GM18508 (cell line): Measurements from ENCODE around the gene DENND1A.
"Not testable (repeated sequence)": the region's sequence is repeated elsewhere in the genome, so short reads cannot be mapped to it uniquely, and the experiment has no call there.

Experiments
- ATAC-seq: cut with Tn5 transposase; IDR thresholded peaks from one replicate; pipeline ENCODE4 v1.9.1; 2021; ENCODE audit warnings: moderate number of reproducible peaks; ENCODE audit not compliant: insufficient read depth, unreplicated experiment

The DENND1A gene

DNA sequence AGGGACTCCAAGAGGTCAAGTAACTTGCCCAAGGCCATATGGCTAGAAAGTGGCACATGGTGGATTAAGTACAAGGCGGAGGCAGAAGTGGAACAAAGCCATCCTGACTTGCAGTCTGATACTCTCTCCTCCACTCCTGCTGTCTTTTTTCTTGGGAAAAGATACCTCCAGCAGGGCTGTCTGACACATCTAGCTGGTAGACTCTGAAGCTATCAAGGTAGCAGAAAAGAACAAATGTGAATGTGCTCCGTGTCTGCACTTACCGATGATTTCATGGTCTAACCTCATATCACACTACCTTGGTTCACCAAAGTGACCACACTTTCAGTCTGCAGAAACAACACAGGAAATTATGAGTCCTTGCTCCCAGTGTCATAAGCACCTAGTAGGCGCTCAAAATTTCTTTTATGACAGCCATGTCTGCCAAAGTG is 289.1 kb downstream of the DENND1A start:
- no peak for ATAC-seq

DNA sequence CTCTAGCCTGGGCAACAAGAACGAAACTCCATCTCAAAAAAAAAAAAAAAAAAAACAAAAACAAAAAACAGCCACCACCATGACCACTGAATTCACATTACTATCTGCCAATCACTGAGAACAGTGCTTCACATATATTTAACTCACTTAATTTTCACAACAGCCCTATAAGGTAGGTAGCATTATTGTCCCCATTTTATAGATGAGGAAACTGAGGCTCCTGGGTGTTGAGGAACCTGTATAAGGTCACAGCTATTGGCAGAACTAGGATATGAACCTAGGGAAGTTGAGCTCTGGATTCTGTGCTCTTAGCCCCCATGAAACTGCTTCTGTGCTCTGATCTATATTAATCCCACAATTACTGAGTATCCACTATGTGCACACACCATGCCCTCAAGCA is 290.2 kb downstream of the DENND1A start:
- ATAC-seq, result no peak

DNA sequence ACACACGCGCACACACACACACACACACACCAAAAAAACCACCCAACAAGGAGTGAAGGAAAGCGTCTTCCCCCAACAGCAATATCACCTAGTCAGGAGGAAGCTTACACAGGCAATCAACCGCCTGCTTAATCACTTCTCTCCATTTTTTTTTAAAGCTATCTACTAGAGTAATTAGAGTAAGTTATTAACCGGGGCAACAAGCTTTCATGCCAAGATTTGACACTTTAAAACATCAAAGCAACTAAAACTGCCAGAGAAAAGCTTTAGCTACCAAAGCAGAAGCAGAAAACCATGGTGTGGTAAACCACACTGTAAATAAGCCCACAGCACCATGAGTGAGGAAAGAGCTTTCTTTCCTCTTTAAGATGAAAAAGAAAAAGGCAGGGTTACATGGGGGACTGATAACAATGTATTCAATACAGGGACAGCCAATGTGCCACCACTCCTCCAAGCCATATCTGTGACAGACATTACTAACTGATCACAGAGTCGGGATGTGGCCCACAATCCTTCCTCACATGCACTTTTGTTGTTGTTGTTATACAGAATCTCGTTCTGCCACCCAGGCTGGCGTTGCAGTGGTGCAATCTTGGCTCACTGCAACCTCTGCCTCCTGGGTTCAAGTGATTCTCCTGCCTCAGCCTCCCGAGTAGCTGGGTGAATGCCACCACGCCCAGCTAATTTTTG is 291.8 kb downstream of the DENND1A start:
- no peak for ATAC-seq

DNA sequence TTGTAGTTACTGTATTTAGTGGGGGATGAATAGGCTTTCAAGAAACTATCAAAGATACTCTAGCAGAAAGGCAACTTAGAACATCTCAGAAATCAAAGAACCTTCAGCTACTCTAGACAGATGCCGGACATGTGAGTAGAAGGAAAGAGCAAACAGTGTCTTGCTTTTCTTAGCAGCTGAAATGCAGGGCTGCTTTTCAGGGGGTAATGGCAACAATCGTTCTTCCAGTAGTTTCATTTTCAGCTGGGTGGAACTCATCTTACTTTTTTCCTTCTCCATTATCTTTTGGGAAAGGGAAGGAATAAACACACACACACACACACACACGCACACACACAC is 292.4 kb downstream of the DENND1A start:
- ATAC-seq, result no peak

DNA sequence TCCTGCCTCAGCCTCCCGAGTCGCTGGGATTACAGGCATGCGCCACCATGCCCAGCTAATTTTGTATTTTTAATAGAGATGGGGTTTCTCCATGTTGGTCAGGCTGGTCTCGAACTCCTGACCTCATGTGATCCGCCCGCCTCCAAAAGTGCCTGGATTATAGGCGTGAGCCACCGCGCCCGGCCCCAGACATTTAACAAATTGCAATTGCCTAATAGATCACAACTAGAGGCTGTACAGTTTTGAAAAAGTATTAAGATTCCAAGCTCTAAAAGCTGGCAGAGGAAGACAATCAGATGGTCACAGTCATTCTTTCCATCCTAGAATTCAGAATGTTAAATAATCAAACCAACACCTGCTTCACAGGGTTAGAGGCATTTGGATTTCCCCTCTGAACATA is 293.1 kb downstream of the DENND1A start:
- not testable (repeated sequence) for ATAC-seq

DNA sequence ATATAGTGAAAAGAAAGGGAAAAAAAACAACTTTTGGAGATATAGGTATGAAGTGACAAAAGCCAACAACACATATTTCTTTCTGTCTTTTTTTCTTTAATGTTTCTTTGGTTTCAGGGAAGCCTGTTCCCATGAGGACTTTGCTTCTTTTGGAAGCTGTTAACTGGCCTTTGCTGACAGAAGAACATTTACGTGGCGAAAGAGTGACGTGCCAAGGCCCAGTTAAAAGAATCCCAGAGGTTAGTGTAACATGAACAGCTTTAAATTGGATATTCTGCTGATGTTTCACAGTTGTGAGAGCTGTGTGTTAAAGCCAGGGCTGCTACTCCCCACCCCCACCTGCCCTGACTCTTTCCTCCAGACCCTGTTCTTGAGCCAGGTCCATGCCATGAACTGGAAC is 298.1 kb downstream of the DENND1A start:
- no peak for ATAC-seq

DNA sequence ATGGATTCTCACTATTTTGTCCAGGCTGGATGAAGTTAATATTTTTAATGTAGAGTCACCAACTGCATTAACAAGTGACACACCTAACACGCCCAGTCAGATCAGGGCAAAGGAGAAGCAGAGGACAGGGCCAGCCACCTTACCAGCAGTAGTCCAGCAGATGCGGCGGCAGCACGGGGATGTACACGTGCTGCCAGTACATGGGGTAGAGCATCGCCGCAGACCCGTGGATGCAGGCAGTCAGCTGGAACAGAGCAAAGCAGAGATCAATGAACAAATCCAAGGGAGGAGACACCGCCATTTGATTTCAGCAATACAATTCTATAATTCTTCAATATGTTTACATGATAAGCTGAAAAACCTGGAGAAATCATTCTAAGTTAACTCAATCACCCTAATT is 299.7 kb downstream of the DENND1A start:
- ATAC-seq, result no peak

DNA sequence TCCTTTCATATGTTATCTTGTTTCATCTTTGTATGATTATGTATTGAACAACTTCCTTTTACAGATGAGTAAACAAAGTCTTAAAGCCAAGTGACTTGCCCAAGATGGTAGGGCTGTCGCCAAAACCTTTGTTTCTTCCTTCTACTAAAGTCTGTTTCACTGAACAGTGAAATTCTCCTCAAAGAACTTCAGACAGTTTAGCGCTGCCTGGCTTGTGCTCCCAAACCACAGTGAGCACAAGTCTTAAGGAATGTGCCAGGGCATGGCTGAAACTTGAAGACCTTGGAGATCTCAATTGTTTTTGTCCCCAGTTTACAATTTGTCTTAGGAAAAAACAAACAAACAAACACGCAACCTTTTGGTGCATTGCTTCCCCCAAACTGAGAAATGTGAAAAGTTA is 300.4 kb downstream of the DENND1A start:
- ATAC-seq, result no peak

DNA sequence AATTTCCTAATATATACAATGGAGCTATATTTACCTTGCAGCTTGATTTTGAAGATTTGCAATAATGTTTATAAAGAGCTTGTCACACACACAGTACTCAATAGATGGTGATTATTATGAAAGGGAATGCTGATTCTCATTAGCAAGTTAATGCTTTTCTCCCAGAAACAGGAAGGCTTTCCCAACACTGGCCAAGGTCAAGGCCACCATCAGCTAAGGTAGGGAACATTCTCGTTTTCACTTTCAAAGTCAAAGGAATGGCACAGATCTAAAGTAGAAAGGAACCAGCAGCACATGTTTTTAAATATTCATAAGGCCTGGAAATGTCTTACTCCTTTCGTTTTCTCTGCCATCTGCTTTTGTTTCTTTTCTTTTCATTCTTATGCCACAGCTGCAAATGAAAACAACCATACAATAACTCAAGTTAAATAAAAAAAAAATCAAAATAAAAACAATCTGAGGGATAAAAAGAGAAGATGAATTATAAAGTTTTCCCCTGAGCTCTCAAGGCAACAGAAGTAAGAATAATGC is 307.1 kb downstream of the DENND1A start:
- ATAC-seq, result no peak

DNA sequence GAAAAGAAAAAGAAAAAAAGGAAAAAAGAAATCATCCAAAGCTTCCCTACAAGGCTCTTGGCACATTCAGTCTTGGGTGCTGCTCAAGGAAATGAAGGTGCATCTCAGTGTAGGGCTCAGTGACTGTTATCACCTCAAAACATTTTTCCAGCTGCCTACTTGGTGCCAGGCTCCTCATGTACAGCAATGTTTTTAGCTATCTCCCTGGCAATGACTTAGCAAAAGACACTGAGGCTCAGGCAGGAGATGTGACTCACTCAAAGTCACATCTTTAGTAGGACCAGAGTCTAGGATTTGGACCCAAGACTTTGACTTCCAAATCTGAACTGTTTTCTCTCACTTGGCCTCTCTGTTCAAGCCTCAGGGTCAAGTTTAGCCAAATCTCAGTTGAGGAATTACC is 309.7 kb downstream of the DENND1A start:
- no peak for ATAC-seq

DNA sequence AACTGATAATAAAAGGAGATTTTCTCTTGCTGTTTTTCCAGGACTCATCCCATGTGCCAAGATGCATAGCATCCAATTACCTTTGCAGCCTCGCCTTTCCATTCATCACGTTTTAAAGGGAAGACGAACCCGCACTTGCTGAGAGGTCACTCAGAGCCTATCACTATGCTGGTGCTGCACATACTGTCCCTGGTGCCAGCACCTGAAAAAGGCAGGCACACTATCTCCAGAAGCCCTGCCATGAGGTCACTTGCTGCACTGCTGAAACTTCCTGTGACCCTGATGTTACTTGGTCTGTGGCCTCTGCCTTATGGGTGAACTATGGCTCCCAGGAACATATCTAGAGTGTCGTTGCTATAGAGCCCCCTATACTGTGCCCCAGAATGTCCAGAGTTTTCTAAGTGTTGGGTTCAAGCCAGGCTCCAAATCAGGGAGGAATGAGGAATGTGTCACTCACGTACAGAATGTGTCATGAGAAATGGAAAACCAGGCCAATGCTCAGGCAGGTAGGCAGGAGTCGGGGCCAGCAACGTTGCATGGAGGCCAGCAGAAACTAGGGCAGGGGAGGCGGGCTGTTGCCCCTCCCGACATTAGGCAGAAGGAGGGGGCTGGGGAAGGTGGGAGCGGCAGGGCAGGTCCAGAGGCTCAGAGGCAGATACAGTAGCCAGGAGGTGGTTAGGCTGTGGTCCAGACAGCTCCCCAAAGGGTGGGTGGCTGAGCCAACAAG is 311.8 kb downstream of the DENND1A start:
- no peak for ATAC-seq

DNA sequence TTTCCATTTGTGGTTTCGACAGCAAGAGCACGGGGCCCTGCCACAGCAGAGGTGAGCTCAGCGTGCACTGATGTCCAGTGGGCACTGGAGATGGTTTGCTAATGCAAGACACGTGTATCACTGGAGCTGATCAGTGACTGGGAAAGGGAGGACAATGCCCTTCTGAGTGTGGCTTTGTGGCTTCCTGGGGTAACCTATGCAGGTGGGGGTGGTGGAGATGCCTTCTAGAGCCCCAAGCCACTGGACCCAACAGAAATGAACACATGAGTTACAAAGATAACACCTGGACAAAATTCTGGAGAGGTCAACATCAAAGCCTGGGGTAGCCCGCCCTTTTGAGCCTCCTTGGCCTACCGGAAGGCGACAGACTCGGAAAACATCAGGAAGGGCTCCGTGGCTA is 312.6 kb downstream of the DENND1A start:
- no peak for ATAC-seq

DNA sequence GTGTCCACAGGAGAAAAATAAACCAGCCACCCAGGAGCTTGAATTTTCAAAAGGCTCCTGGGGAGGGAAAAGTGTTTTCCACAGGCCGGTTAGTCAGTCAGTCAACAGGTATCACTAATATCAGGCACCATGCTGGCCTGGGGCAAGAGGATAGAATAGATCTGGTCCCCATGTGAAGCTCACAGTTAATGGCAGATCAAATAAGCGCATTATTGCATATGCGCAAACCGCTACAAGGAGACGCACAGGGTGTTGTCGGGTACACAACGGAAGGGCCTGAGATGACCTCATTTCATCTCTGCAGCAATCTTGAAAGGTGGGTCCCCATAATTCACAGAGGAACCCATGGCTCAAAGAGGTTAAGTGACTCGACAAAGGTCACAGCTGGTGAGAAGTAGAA is 313.2 kb downstream of the DENND1A start:
- no peak for ATAC-seq

DNA sequence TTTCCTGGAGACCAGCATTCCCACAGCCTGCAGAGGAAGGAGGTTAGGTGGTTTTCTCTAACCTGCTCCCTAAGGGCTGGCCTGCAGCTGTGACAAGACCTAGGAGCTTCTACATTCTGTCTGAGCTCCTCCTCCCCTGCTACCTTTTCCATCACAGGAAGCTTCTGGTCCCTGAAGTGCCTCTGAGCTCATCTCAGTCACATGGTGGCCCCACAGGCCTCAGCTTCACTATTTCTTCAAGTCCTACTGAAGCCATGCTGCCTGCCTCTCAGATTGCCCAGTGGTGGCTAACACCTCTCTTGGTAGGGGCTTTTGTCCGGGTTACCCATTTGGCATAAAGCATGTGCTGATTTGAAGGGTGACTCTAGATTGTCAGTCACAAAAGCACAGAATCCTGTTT is 314.5 kb downstream of the DENND1A start:
- ATAC-seq, result no peak

DNA sequence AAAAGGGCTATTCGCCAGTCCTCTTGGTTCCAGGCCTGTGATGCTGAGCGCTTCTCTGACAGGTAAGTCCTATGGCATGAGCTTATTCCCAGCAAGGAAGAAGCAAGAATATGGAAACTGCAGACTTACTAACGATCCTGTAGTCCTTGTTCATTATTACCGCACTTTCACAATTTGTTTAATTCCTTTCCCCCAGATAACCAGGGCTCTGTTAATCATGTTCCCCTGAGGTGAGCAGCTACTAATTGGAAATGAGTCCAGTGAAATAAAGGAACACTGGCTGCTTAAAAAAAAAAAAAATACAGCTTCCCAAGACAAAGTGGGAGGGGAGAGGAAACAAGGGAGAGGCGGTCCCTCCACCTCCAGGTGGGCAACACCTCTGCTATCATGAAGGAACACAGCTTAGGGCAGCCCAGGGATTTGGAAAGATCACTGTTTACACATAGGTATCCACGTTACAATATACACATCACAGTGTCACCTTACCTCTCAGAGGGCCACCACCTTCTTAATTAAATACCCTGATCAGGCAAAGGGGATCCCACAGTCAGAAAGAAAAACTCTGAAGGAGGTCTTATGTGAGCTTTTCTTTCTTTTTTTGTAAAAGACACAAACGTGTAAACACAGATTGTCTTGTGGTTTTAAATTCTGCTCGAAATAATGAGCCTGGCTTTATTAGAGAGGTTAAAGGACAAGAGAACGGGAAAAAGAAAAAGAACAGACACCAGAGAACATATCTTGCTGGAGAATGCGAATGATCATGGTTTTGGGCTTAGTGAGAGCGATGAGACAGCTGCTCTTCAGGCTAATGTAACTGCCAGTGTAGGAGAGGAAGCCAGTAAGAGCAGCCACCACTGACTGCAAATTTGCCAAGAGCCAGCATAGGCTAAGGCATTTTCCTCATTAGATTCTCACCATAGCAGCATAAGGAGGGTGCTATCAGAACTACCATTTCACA is 315.3 kb downstream of the DENND1A start:
- no peak for ATAC-seq

DNA sequence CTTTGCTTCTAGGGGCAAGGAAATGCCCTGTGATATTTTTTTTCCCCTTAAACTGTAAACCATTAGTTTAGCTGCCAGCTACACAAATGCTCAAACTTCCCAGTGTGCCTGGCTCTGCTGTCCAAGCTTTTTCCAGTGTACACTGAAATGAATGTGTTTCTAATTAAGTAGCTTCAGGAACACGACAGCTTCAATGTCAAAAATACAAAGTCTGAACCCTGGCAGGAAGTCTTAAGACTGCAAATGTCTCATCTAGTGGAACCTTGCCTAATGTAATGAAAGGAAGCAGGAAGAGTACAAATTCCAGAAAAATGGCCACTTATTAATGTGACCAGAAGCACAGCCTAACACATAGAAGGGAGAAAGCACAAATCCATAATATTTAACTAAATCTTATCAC is 318.7 kb downstream of the DENND1A start:
- ATAC-seq, result no peak

DNA sequence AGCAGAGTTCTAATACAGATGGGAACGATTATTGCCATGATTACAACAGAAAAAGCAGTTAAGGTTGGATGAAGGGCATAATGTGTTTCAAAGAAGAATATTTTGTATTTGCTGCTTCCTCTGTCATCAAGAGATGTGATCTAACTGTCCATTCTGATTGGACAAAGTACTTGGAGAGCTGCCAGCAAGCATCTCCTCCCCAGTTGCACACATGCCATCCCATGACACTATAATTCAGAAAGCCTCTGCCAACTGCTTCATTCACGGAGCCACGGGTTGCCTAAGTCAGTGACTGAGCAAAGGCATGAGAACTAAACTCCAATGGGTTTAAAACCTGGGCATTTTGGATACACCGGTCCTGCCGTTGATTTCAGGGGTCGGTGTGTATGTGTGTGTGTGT is 320.1 kb downstream of the DENND1A start:
- no peak for ATAC-seq

DNA sequence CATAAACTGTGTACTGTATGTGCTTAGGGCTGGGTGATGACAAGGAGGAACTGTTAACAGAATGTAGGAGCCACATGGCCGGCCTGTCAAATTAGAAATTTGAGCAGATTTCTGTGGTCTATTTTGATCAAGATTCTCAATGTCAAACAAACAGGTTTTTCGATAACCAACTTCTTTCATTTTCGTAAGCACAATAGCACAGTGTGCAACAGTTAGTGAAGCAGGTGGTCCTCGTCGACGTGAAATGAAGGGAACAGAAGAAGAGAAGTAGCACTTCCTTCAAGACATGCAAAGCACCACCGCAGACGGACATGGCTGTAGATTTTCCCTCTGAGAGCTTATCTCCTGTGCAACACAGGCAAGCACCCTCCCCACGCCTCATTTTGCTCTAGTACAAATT is 321.8 kb downstream of the DENND1A start:
- peak; percentile 89 for ATAC-seq

DNA sequence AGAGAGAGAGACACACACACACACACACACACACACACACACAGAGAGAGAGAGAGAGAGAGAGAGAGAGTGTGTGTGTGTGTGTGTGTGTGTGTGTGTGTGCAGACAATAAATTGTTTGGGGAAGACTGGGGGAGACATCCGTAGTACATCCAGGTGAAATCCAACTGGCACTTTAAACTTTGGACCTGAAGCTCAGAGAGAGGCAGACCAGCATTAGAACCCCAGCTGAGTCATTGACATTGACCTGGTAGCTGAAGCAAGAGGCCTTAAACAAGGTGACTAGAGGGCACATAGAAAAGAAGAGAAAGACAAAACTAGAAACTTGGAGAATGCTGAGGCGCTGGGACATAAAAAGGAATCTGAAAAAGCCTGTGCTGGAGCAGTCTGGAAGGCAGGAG is 322.4 kb downstream of the DENND1A start:
- no peak for ATAC-seq

DNA sequence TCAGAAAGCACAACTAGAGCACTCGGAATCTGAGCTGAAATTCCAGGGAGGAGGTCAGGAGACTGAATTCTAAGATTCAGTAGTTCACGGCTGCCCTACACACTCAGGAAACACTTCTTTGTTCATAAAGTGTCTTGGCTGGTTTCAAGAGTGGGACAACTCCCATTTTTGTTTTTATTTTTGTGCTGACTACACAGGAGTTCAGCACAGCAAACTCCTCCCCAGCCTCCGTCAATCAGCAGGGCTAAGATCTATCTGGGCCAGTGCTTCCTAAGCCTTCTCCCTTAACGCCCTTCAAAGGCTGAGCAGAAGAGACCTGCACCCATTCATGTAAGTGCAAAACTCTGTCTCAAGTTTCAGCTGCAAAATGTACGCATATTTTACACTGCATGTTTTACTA is 323.8 kb downstream of the DENND1A start:
- no peak for ATAC-seq

DNA sequence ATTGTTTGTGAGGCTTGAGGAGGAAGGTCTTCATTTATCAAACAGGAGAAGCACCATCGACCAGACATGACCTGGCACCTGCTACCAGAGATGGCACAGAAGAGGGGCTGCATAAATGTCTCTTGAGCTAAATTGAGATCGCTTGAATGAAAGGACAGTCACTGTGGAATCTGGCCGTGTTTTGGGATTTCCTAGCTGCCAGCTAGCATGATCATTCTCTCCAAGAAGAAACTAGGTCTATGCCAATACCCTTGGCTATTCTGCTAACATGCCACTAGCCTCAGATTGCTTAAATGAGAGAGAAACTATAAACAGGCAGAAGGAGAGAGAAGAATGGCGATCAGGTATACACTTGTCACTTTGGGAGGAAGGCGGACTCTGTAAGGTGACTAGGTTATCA is 324.6 kb downstream of the DENND1A start:
- no peak for ATAC-seq
